Tibial nerve (tissue), 3 donors: Measurements from ENCODE around the gene EFNA5.

Experiments
- CTCF ChIP-seq, 5 experiments: fragments of 200-600 bp in 3 of 5; fragments of 450-650 bp in 2 of 5; sonication (generic) in 3 of 5; IDR thresholded peaks; one replicate each; pipeline ENCODE4 v1.5.1; 2016 to 2019; ENCODE audit warnings: antibody characterized with exemption in 5 of 5, mild to moderate bottlenecking in 3 of 5, moderate library complexity in 2 of 5
- POLR2A ChIP-seq, 2 donors: fragments of 450-650 bp; IDR thresholded peaks; one replicate each; pipeline ENCODE4 v1.6.1; 2017; ENCODE audit warnings: antibody characterized with exemption in 2 of 2, mild to moderate bottlenecking in 2 of 2, moderate library complexity in 2 of 2

- TF ChIP-seq POLR2A (IDR thresholded peaks at IDR 0.05): no peak
- no peak for TF ChIP-seq CTCF (IDR thresholded peaks at IDR 0.05)
Observed at GRCh38 chr5:107436201-107436600, 234.5 kb downstream of the EFNA5 start.
